ENCODE data around the gene SBNO2.

- TF ChIP-seq CTCF (IDR thresholded peaks at IDR 0.05) (no peak), EP300 (IDR thresholded peaks at IDR 0.05) (no peak), POLR2AphosphoS5 (IDR thresholded peaks at IDR 0.05) (no peak)
Observed at GRCh38 chr19:1122021-1122971, 51.8 kb downstream of the SBNO2 start.

Data from stomach (tissue), 4 donors.